ENCODE results near the gene EGFR.

The EGFR gene

GRCh38 chr7:55140221-55140940 lies 121.6 kb downstream of the EGFR start:
- no peak for DNase-seq (ENCODE audit: low spot score in 2 of 2)
- Mint-ChIP-seq H3K9me3 (peaks cover 6% of the 10 kb centered on the region), H3K27me3 (peaks cover 7% of the 10 kb centered on the region), H3K4me1 (no peaks in the 10 kb centered on the region), H3K4me3 (no peak overlapping the region), H3K27ac (no peak overlapping the region), H3K36me3 (no peaks in the 10 kb centered on the region)
- ATAC-seq (ENCODE audit: low read depth), result peak; percentile 61

GRCh38 chr7:55140941-55141278 lies 122.1 kb downstream of the EGFR start:
- peaks cover 9% of the 10 kb centered on the region for H3K27me3 Mint-ChIP-seq
- DNase-seq (ENCODE audit: low spot score in 2 of 2), result no peak
- ATAC-seq (ENCODE audit: low read depth), result peak; percentile 19
- no peak overlapping the region for H3K4me3 Mint-ChIP-seq
- H3K9me3 Mint-ChIP-seq, result peaks cover 6% of the 10 kb centered on the region
- H3K36me3 Mint-ChIP-seq, result no peaks in the 10 kb centered on the region
- H3K27ac Mint-ChIP-seq, result no peak overlapping the region
- no peaks in the 10 kb centered on the region for H3K4me1 Mint-ChIP-seq

GRCh38 chr7:55142919-55143600 lies 124.2 kb downstream of the EGFR start:
- Mint-ChIP-seq H3K36me3 (no peaks in the 10 kb centered on the region), H3K27ac (no peak overlapping the region), H3K27me3 (peaks cover 16% of the 10 kb centered on the region), H3K9me3 (peaks cover 5% of the 10 kb centered on the region), H3K4me3 (no peak overlapping the region), H3K4me1 (no peaks in the 10 kb centered on the region)
- DNase-seq (ENCODE audit: low spot score in 2 of 2) (no peak), ATAC-seq (ENCODE audit: low read depth) (no peak)

GRCh38 chr7:55144333-55145317 lies 125.8 kb downstream of the EGFR start:
- Mint-ChIP-seq H3K27ac (no peak overlapping the region), H3K4me3 (no peak overlapping the region), H3K9me3 (no peaks in the 10 kb centered on the region), H3K4me1 (no peaks in the 10 kb centered on the region), H3K27me3 (peaks cover 18% of the 10 kb centered on the region), H3K36me3 (no peaks in the 10 kb centered on the region)
- DNase-seq (ENCODE audit: low spot score in 2 of 2), result no peak
- no peak for ATAC-seq (ENCODE audit: low read depth)

- H3K27ac Mint-ChIP-seq, result no peak overlapping the region
- peaks cover 18% of the 10 kb centered on the region for H3K27me3 Mint-ChIP-seq
- no peaks in the 10 kb centered on the region for H3K36me3 Mint-ChIP-seq
- H3K9me3 Mint-ChIP-seq, result no peaks in the 10 kb centered on the region
- ATAC-seq (ENCODE audit: low read depth), result no peak
- H3K4me1 Mint-ChIP-seq, result no peaks in the 10 kb centered on the region
- DNase-seq (ENCODE audit: low spot score in 2 of 2), result no peak
- H3K4me3 Mint-ChIP-seq, result no peak overlapping the region
Measured at GRCh38 chr7:55145606-55146005, 126.8 kb downstream of the EGFR start.

- H3K4me1 Mint-ChIP-seq, result no peaks in the 10 kb centered on the region
- no peaks in the 10 kb centered on the region for H3K36me3 Mint-ChIP-seq
- H3K27ac Mint-ChIP-seq, result no peak overlapping the region
- DNase-seq (ENCODE audit: low spot score in 2 of 2) (no peak), ATAC-seq (ENCODE audit: low read depth) (no peak)
- no peaks in the 10 kb centered on the region for H3K9me3 Mint-ChIP-seq
- H3K4me3 Mint-ChIP-seq, result no peak overlapping the region
- H3K27me3 Mint-ChIP-seq, result peaks cover 18% of the 10 kb centered on the region
Measured at GRCh38 chr7:55147101-55147500, 128.3 kb downstream of the EGFR start.

- Mint-ChIP-seq H3K36me3 (no peaks in the 10 kb centered on the region), H3K9me3 (no peaks in the 10 kb centered on the region), H3K27ac (no peak overlapping the region), H3K4me3 (no peak overlapping the region), H3K27me3 (peaks cover 18% of the 10 kb centered on the region), H3K4me1 (no peaks in the 10 kb centered on the region)
- DNase-seq (ENCODE audit: low spot score in 2 of 2) (no peak), ATAC-seq (ENCODE audit: low read depth) (no peak)
Measured at GRCh38 chr7:55147736-55148135, 128.9 kb downstream of the EGFR start.

- DNase-seq (ENCODE audit: low spot score in 2 of 2) (no peak), ATAC-seq (ENCODE audit: low read depth) (no peak)
- Mint-ChIP-seq H3K4me3 (no peak overlapping the region), H3K27me3 (peaks cover 18% of the 10 kb centered on the region), H3K4me1 (no peaks in the 10 kb centered on the region), H3K27ac (no peak overlapping the region), H3K36me3 (no peaks in the 10 kb centered on the region), H3K9me3 (no peaks in the 10 kb centered on the region)
Measured at GRCh38 chr7:55148571-55148970, 129.8 kb downstream of the EGFR start.

GRCh38 chr7:55149001-55149400 lies 130.2 kb downstream of the EGFR start:
- H3K27ac Mint-ChIP-seq, result no peak overlapping the region
- DNase-seq (ENCODE audit: low spot score in 2 of 2) (no peak), ATAC-seq (ENCODE audit: low read depth) (no peak)
- no peaks in the 10 kb centered on the region for H3K9me3 Mint-ChIP-seq
- no peaks in the 10 kb centered on the region for H3K4me1 Mint-ChIP-seq
- H3K36me3 Mint-ChIP-seq, result no peaks in the 10 kb centered on the region
- peaks cover 15% of the 10 kb centered on the region for H3K27me3 Mint-ChIP-seq
- no peak overlapping the region for H3K4me3 Mint-ChIP-seq

- Mint-ChIP-seq H3K4me1 (no peaks in the 10 kb centered on the region), H3K27ac (no peak overlapping the region), H3K36me3 (no peaks in the 10 kb centered on the region), H3K4me3 (no peak overlapping the region), H3K27me3 (peaks cover 14% of the 10 kb centered on the region), H3K9me3 (no peaks in the 10 kb centered on the region)
- no peak for ATAC-seq (ENCODE audit: low read depth)
- DNase-seq (ENCODE audit: low spot score in 2 of 2), result no peak
Measured at GRCh38 chr7:55150166-55150565, 131.3 kb downstream of the EGFR start.

- Mint-ChIP-seq H3K4me1 (no peaks in the 10 kb centered on the region), H3K4me3 (no peak overlapping the region), H3K36me3 (no peaks in the 10 kb centered on the region), H3K27me3 (peaks cover 9% of the 10 kb centered on the region), H3K27ac (no peak overlapping the region), H3K9me3 (no peaks in the 10 kb centered on the region)
- ATAC-seq (ENCODE audit: low read depth) (no peak), DNase-seq (ENCODE audit: low spot score in 2 of 2) (no peak)
Measured at GRCh38 chr7:55150709-55151451, 132.1 kb downstream of the EGFR start.

GRCh38 chr7:55152516-55152915 lies 133.7 kb downstream of the EGFR start:
- no peak overlapping the region for H3K4me3 Mint-ChIP-seq
- peaks cover 7% of the 10 kb centered on the region for H3K27me3 Mint-ChIP-seq
- no peak overlapping the region for H3K27ac Mint-ChIP-seq
- no peak for ATAC-seq (ENCODE audit: low read depth)
- no peak for DNase-seq (ENCODE audit: low spot score in 2 of 2)
- no peaks in the 10 kb centered on the region for H3K9me3 Mint-ChIP-seq
- no peaks in the 10 kb centered on the region for H3K4me1 Mint-ChIP-seq
- no peaks in the 10 kb centered on the region for H3K36me3 Mint-ChIP-seq

GRCh38 chr7:55154096-55154495 lies 135.3 kb downstream of the EGFR start:
- H3K27ac Mint-ChIP-seq, result no peak overlapping the region
- no peak overlapping the region for H3K4me3 Mint-ChIP-seq
- H3K36me3 Mint-ChIP-seq, result no peaks in the 10 kb centered on the region
- ATAC-seq (ENCODE audit: low read depth) (no peak), DNase-seq (ENCODE audit: low spot score in 2 of 2) (no peak)
- H3K4me1 Mint-ChIP-seq, result no peaks in the 10 kb centered on the region
- no peaks in the 10 kb centered on the region for H3K9me3 Mint-ChIP-seq
- peaks cover 6% of the 10 kb centered on the region for H3K27me3 Mint-ChIP-seq

Data from memory B cell (primary cell).